HEK293 (cell line): Measurements from ENCODE around the gene TMPRSS4.

Source experiments
- GFI1B ChIP-seq: fragments of 450-650 bp; formaldehyde crosslinking; IDR thresholded peaks from 2 replicates; pipeline ENCODE4 v1.5.1; 2016; ENCODE audit warnings: missing biosample characterization, missing genetic modification characterization
- GLI2 ChIP-seq: fragments of 450-650 bp; formaldehyde crosslinking; IDR thresholded peaks from 2 replicates; pipeline ENCODE4; 2017; ENCODE audit warnings: missing biosample characterization, missing genetic modification characterization, low read depth, borderline replicate concordance
- GLIS1 ChIP-seq: fragments of 450-650 bp; formaldehyde crosslinking; IDR thresholded peaks from 2 replicates; pipeline ENCODE4 v1.5.1; 2016; ENCODE audit warnings: missing biosample characterization, missing genetic modification characterization
- HOXA7 ChIP-seq: sonication (generic); formaldehyde crosslinking; IDR thresholded peaks from 2 replicates; pipeline ENCODE4 v1.8.1; 2022; ENCODE audit warnings: missing genetic modification reagents, borderline replicate concordance
- HOXD13 ChIP-seq: sonication (generic); formaldehyde crosslinking; IDR thresholded peaks from 2 replicates; pipeline ENCODE4 v1.8.0; 2022; ENCODE audit warnings: missing genetic modification reagents, borderline replicate concordance
- KLF10 ChIP-seq: fragments of 450-650 bp; IDR thresholded peaks from 2 replicates; pipeline ENCODE4 v1.5.1; 2018; ENCODE audit warnings: missing biosample characterization, mild to moderate bottlenecking, missing genetic modification characterization
- SCRT2 ChIP-seq: fragments of 450-650 bp; formaldehyde crosslinking; IDR thresholded peaks from 2 replicates; pipeline ENCODE4 v1.5.1; 2016; ENCODE audit warnings: missing biosample characterization, missing genetic modification characterization
- SETDB1 ChIP-seq: IDR thresholded peaks from one replicate; pipeline ENCODE4 v1.6.1; 2017; ENCODE audit warnings: mild to moderate bottlenecking, low read length, moderate library complexity, mixed read lengths; ENCODE audit not compliant: insufficient read length
- SP2 ChIP-seq: fragments of 450-650 bp; formaldehyde crosslinking; IDR thresholded peaks from 2 replicates; pipeline ENCODE4 v1.5.1; 2016; ENCODE audit warnings: missing biosample characterization, missing genetic modification characterization
- SP3 ChIP-seq: fragments of 450-650 bp; formaldehyde crosslinking; IDR thresholded peaks from 2 replicates; pipeline ENCODE4 v1.5.1; 2016; ENCODE audit warnings: missing biosample characterization, missing genetic modification characterization
- SP7 ChIP-seq: fragments of 450-650 bp; formaldehyde crosslinking; IDR thresholded peaks from 2 replicates; pipeline ENCODE4 v1.5.1; 2016; ENCODE audit warnings: missing biosample characterization, missing genetic modification characterization
- YY2 ChIP-seq: fragments of 450-650 bp; formaldehyde crosslinking; IDR thresholded peaks from 2 replicates; pipeline ENCODE4 v1.5.1; 2016; ENCODE audit warnings: missing biosample characterization, missing genetic modification characterization
- ZFP37 ChIP-seq: fragments of 450-650 bp; formaldehyde crosslinking; IDR thresholded peaks from 2 replicates; pipeline ENCODE4 v1.5.1; 2016; ENCODE audit warnings: missing biosample characterization, missing genetic modification characterization
- ZNF138 ChIP-seq: fragments of 450-650 bp; formaldehyde crosslinking; IDR thresholded peaks from 2 replicates; pipeline ENCODE4 v1.5.1; 2016; ENCODE audit warnings: missing biosample characterization, missing genetic modification characterization, borderline replicate concordance
- ZNF223 ChIP-seq: fragments of 450-650 bp; formaldehyde crosslinking; IDR thresholded peaks from 2 replicates; pipeline ENCODE4 v1.5.1; 2016; ENCODE audit warnings: missing biosample characterization, missing genetic modification characterization
- ZNF24 ChIP-seq: fragments of 450-650 bp; formaldehyde crosslinking; IDR thresholded peaks from 2 replicates; pipeline ENCODE4 v1.5.1; 2016; ENCODE audit warnings: missing biosample characterization, missing genetic modification characterization
- ZNF311 ChIP-seq: fragments of 450-650 bp; formaldehyde crosslinking; IDR thresholded peaks from 2 replicates; pipeline ENCODE4 v1.5.1; 2017; ENCODE audit warnings: missing biosample characterization, missing genetic modification characterization, borderline replicate concordance
- ZNF394 ChIP-seq: fragments of 450-650 bp; formaldehyde crosslinking; IDR thresholded peaks from 2 replicates; pipeline ENCODE4 v1.5.1; 2016; ENCODE audit warnings: missing biosample characterization, missing genetic modification characterization, mild to moderate bottlenecking, moderate library complexity, borderline replicate concordance
- ZNF48 ChIP-seq: fragments of 450-650 bp; formaldehyde crosslinking; IDR thresholded peaks from 2 replicates; pipeline ENCODE4 v1.5.1; 2016; ENCODE audit warnings: missing biosample characterization, missing genetic modification characterization
- ZNF544 ChIP-seq: fragments of 450-650 bp; formaldehyde crosslinking; IDR thresholded peaks from 2 replicates; pipeline ENCODE4 v1.5.0; 2017; ENCODE audit warnings: missing biosample characterization, missing genetic modification characterization
- ZNF555 ChIP-seq: fragments of 450-650 bp; formaldehyde crosslinking; conservative IDR thresholded peaks from 2 replicates; pipeline ENCODE4 v1.5.1; 2017; ENCODE audit warnings: missing biosample characterization, mild to moderate bottlenecking, missing genetic modification characterization, inconsistent platforms
- ZNF626 ChIP-seq: fragments of 450-650 bp; sonication (Bioruptor Pico); formaldehyde crosslinking; IDR thresholded peaks from 2 replicates; pipeline ENCODE4 v1.5.1; 2018; ENCODE audit warnings: missing biosample characterization, missing genetic modification characterization, inconsistent platforms
- ZNF768 ChIP-seq: fragments of 450-650 bp; formaldehyde crosslinking; IDR thresholded peaks from 2 replicates; pipeline ENCODE4 v1.5.1; 2018; ENCODE audit warnings: missing biosample characterization, mild to moderate bottlenecking, missing genetic modification characterization
- ZNF785 ChIP-seq: fragments of 450-650 bp; formaldehyde crosslinking; IDR thresholded peaks from 2 replicates; pipeline ENCODE4 v1.5.1; 2016; ENCODE audit warnings: missing biosample characterization, missing genetic modification characterization
- ZNF791 ChIP-seq: fragments of 450-650 bp; formaldehyde crosslinking; IDR thresholded peaks from 2 replicates; pipeline ENCODE4 v1.5.1; 2016; ENCODE audit warnings: missing biosample characterization, missing genetic modification characterization
- ZNF837 ChIP-seq: fragments of 450-650 bp; formaldehyde crosslinking; IDR thresholded peaks from 2 replicates; pipeline ENCODE4 v1.5.1; 2016; ENCODE audit warnings: missing biosample characterization, missing genetic modification characterization
- TF ChIP-seq, protein P1 (sequence below): fragments of 450-650 bp; formaldehyde crosslinking; IDR thresholded peaks from 2 replicates; pipeline ENCODE4 v1.5.1; 2017; ENCODE audit warnings: missing biosample characterization, missing genetic modification characterization
- TF ChIP-seq, protein P2 (sequence below): fragments of 450-650 bp; formaldehyde crosslinking; IDR thresholded peaks from 2 replicates; pipeline ENCODE4 v1.5.1; 2017; ENCODE audit warnings: missing biosample characterization, missing genetic modification characterization
- TF ChIP-seq, protein P3 (sequence below): fragments of 450-650 bp; formaldehyde crosslinking; IDR thresholded peaks from 2 replicates; pipeline ENCODE4; 2016; ENCODE audit warnings: missing biosample characterization, missing genetic modification characterization
- TF ChIP-seq, protein P4 (sequence below): fragments of 450-650 bp; formaldehyde crosslinking; IDR thresholded peaks from 2 replicates; pipeline ENCODE4 v1.5.1; 2016; ENCODE audit warnings: missing biosample characterization, missing genetic modification characterization
- TF ChIP-seq, protein P5 (sequence below): fragments of 450-650 bp; formaldehyde crosslinking; IDR thresholded peaks from 2 replicates; pipeline ENCODE4 v1.5.1; 2017; ENCODE audit warnings: missing biosample characterization, missing genetic modification characterization

Gene TMPRSS4

DNA sequence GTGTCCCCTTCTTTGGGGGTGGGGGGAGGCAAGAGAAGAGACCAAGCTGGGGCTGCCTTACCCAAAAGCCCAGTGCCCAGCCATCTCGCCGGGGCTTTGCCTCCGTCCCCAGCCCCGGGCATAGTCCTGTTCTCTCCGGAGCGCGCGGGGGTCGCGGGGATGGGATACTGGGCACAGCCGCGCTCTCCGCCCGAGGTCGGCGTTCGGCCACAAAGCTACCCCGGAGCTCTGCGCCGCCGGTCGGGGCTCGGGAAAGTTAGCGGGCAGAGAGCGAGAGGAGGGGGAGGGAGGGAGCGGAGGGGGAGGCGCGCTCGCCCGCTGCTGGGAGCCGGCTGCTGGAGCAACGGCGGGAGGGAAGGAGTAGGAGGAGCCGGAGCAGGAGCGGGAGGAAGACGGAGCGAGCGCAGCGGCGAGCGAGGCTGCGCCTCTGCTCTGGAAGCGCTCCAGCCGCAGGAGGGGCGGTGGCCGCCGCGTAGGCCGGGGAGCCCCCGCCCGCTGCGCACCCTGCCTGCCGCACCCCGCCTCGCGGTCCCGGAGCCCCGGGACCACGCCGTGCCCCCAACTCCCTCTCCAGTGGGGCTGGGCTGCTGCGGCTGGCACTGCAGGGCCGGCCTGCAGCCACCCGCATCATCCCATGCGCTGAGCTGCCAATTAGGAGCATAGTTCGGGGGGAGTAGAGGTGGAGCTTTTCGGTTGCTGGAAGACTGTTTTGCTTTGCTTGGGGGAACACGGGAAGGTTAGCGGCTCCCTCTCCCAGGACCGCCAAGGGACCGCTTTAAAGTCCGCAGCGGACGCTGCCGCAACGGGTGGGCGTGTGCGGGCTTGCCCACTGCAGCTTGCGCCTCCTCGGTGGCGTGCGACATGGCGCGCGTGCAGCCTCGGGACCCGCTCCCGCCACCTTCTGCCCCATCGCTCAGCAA lies 75.9 kb downstream of the TMPRSS4 start, which contains the start of gene SCN4B (continued):
- no peak for TF ChIP-seq HOXA7 (CRISPR knock-in tag)
- no peak for TF ChIP-seq ZNF837
- peak; percentile 26; the same call in 1 of the 2 replicates for TF ChIP-seq SP3 (tag by site-specific recombination)
- peak; percentile 58 for TF ChIP-seq GLIS1 (tag by site-specific recombination)
- TF ChIP-seq ZNF138: no peak
- TF ChIP-seq GFI1B (tag by site-specific recombination): no peak
- TF ChIP-seq SCRT2 (tag by site-specific recombination): no peak
- TF ChIP-seq ZNF311 (tag by site-specific recombination): no peak
- TF ChIP-seq GLI2 (tag by site-specific recombination): no peak
- TF ChIP-seq, protein P1, sequence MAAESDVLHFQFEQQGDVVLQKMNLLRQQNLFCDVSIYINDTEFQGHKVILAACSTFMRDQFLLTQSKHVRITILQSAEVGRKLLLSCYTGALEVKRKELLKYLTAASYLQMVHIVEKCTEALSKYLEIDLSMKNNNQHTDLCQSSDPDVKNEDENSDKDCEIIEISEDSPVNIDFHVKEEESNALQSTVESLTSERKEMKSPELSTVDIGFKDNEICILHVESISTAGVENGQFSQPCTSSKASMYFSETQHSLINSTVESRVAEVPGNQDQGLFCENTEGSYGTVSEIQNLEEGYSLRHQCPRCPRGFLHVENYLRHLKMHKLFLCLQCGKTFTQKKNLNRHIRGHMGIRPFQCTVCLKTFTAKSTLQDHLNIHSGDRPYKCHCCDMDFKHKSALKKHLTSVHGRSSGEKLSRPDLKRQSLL (tag by site-specific recombination): peak; percentile 97
- TF ChIP-seq ZNF791: no peak
- TF ChIP-seq, protein P2, sequence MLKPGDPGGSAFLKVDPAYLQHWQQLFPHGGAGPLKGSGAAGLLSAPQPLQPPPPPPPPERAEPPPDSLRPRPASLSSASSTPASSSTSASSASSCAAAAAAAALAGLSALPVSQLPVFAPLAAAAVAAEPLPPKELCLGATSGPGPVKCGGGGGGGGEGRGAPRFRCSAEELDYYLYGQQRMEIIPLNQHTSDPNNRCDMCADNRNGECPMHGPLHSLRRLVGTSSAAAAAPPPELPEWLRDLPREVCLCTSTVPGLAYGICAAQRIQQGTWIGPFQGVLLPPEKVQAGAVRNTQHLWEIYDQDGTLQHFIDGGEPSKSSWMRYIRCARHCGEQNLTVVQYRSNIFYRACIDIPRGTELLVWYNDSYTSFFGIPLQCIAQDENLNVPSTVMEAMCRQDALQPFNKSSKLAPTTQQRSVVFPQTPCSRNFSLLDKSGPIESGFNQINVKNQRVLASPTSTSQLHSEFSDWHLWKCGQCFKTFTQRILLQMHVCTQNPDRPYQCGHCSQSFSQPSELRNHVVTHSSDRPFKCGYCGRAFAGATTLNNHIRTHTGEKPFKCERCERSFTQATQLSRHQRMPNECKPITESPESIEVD (tag by site-specific recombination): no peak
- TF ChIP-seq HOXD13 (CRISPR knock-in tag): no peak
- TF ChIP-seq, protein P3, sequence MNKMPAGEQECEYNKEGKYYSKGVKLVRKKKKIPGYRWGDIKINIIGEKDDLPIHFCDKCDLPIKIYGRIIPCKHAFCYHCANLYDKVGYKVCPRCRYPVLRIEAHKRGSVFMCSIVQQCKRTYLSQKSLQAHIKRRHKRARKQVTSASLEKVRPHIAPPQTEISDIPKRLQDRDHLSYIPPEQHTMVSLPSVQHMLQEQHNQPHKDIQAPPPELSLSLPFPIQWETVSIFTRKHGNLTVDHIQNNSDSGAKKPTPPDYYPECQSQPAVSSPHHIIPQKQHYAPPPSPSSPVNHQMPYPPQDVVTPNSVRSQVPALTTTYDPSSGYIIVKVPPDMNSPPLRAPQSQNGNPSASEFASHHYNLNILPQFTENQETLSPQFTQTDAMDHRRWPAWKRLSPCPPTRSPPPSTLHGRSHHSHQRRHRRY (tag by site-specific recombination): no peak
- no peak for TF ChIP-seq ZNF223 (tag by site-specific recombination)
- no peak for TF ChIP-seq SETDB1
- TF ChIP-seq ZNF555 (tag by site-specific recombination): no peak
- TF ChIP-seq, protein P4, sequence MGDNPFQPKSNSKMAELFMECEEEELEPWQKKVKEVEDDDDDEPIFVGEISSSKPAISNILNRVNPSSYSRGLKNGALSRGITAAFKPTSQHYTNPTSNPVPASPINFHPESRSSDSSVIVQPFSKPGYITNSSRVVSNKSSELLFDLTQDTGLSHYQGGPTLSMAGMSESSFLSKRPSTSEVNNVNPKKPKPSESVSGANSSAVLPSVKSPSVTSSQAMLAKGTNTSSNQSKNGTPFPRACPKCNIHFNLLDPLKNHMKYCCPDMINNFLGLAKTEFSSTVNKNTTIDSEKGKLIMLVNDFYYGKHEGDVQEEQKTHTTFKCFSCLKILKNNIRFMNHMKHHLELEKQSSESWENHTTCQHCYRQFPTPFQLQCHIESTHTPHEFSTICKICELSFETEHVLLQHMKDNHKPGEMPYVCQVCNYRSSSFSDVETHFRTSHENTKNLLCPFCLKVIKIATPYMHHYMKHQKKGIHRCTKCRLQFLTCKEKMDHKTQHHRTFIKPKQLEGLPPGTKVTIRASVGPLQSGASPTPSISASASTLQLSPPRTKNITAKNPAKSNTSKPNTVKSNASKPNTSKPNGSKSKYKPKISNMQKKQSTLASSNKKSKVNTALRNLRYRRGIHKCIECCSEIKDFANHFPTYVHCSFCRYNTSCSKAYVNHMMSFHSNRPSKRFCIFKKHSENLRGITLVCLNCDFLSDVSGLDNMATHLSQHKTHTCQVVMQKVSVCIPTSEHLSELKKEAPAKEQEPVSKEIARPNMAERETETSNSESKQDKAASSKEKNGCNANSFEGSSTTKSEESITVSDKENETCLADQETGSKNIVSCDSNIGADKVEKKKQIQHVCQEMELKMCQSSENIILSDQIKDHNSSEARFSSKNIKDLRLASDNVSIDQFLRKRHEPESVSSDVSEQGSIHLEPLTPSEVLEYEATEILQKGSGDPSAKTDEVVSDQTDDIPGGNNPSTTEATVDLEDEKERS (tag by site-specific recombination): no peak
- TF ChIP-seq ZNF394 (tag by site-specific recombination): no peak
- TF ChIP-seq ZNF544 (tag by site-specific recombination): no peak
- TF ChIP-seq YY2 (tag by site-specific recombination): no peak
- no peak for TF ChIP-seq ZFP37
- TF ChIP-seq KLF10 (tag by site-specific recombination): peak; percentile 19; the same call in 1 of the 2 replicates
- peak; percentile 27; the same call in 1 of the 2 replicates for TF ChIP-seq SP2 (tag by site-specific recombination)
- no peak; the same call in 1 of the 2 replicates for TF ChIP-seq SP7
- TF ChIP-seq, protein P5, sequence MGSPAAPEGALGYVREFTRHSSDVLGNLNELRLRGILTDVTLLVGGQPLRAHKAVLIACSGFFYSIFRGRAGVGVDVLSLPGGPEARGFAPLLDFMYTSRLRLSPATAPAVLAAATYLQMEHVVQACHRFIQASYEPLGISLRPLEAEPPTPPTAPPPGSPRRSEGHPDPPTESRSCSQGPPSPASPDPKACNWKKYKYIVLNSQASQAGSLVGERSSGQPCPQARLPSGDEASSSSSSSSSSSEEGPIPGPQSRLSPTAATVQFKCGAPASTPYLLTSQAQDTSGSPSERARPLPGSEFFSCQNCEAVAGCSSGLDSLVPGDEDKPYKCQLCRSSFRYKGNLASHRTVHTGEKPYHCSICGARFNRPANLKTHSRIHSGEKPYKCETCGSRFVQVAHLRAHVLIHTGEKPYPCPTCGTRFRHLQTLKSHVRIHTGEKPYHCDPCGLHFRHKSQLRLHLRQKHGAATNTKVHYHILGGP (tag by site-specific recombination): no peak
- TF ChIP-seq ZNF24 (tag by site-specific recombination): no peak
- TF ChIP-seq ZNF768 (tag by site-specific recombination): no peak
- TF ChIP-seq ZNF626 (tag by site-specific recombination): no peak
- no peak for TF ChIP-seq ZNF785 (tag by site-specific recombination)
- no peak for TF ChIP-seq ZNF48
